T-helper 1 cell (primary cell): Measurements from ENCODE around the gene UPK3BL2.
"Not testable (repeated sequence)": the region's sequence is repeated elsewhere in the genome, so short reads cannot be mapped to it uniquely, and the experiment has no call there.

ENCODE experiments used
- DNase-seq, 5 donors: peaks; one replicate each; pipeline ENCODE4 v3.0.0-alpha.2; 2012 to 2020

The UPK3BL2 gene

GRCh38 chr7:102527822-102528793 is 15.4 kb downstream of the UPK3BL2 start:
- not testable (repeated sequence) for DNase-seq

- DNase-seq: not testable (repeated sequence)
Observed at GRCh38 chr7:102527182-102527581, 16.3 kb downstream of the UPK3BL2 start.

DNA sequence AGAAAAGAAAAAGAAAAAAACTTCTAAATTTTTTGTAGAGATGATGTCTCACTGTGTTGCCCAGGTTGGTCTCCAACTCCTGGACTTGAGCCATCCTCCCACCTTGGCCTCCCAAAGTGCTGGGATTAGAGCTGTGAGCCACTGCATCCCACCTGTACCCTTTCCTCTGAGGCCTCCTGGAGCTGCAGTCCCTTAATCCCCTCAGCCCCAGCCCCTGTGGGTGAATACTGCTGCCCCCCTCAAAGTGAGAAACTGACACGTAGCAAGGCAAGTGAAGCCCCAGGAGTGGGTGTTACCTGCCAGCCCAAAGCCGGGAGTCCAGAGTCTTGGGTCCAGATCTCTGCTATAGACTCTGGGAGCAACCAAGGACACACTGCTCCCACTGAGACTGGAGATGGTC is 18.7 kb downstream of the UPK3BL2 start:
- DNase-seq: not testable (repeated sequence)

- not testable (repeated sequence) for DNase-seq
Observed at GRCh38 chr7:102520797-102521196, 22.7 kb downstream of the UPK3BL2 start.

DNA sequence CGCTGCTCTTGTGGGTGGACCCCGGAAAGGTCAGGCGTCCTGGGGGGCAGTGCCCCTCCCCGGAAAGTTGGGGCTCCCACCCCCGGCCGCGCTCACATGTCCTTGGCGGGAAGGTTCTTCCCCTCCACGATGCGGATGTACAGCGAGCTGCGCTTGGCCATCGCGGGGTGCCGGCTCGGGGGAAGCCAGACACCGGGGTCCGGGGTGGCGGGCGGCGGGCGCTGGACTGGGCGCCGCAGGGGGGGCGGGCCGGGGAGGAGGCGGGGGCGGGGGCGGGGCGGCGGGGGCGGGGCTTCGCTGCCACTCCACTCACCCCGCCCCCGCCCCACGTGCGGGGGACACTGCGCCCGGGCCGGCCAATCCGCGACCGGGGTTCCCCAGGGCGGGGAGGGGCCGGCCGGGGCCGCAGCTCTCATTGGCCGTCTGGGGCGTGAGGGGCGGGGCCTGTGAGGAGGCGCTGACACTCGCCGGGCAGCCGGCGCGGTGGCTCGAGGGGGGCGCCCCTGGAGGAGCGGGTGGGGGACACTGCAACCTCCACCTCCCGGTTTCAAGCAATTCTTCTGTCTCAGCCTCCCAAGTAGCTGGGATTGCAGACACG is 25.8 kb downstream of the UPK3BL2 start, which contains the start of gene RASA4B:
RASA4B (minus strand) TSS at position 228 of the 598 bp plus-strand sequence; CDS start at position 161, 67 bp downstream.
- DNase-seq: peak in 1 of 5 donors; percentile 25

DNA sequence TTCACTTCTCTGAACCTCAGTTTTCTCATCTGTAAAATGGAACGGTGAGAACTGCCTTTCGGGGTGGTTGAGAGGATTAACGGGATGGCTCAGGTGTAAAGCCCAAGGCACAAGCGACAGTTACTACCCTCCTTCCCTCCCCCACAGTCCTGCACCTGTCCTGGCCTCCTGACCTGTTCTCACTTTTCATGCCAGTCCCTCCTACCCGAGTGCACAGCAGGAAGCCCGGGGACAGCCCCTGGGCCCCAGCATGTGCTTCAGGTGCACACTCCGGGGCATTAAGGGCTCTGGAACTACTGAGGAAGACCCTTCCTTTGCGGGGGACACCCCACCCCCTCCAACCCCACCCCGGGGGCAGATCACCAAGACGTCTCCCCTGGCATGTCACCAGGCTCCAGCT is 26.5 kb downstream of the UPK3BL2 start:
- not testable (repeated sequence) for DNase-seq

GRCh38 chr7:102515889-102516288 is 27.6 kb downstream of the UPK3BL2 start:
- DNase-seq: not testable (repeated sequence)

DNA sequence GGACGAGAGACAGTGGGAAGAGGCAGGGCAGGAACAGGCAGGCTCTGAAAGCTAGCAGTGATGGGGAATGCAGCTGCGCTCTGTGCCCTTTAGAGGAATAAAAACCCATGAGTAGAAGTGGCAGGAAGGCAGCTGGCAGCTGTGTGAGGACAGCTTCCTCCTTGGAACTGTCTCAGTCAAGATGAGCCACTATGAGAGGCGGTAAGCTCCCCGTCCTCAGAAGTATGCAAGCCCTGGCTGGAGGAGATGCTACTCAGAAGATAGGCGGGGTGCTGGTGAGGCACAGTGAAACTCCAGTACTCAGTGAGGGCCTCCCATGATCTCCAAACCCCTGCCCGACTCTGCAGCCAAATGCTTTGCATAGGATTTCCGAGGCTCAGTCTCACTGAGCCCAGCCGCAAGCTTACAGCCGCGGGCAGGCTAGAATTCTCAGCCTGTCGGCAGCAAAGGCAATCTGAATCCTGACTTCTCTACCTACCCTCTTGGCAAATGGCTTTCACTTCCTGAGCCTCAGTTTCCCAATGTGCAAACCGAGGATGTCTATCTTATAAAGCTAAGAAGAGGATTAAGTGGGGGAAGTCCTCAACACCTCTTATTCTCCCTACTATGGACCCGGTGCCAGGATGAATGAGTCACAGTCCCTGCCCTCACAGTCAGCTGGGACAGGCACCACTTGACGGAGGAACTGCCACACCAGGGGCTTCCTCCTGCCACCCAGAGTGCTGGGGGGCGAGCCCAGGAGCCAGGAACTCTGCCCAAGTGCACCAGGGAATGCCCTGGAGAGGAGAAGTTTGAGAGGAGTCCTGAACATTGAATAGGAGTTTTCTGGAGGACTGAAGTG is 28.4 kb downstream of the UPK3BL2 start:
- DNase-seq: not testable (repeated sequence)

DNA sequence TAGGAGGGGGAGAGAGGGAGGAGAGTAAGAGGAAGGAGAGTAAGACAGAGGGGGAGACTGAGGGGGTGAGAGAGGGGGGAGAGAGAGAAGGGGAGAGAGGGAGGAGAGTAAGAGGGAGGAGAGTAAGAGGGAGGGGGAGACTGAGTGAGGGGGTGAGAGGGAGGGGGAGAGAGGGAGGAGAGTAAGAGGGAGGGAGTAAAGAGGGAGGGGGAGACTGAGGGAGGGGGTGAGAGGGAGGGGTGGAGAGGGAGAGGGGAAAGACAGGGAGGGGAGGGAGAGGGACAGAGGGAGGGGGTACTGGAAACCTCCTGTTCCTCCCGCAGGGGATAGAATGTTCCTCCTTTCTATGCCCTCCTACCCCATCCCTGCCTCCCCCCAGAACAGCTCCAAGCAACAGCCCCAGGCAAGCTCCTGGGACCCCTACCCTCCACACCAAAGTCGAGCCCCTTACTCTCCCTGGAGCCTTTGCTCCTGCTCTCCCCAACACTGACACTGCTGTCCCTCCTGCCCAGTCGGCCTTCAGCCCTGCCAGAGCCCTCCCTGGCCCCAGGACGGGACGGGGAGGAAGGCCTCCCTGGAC is 30.8 kb downstream of the UPK3BL2 start:
- DNase-seq: peak in 1 of 5 donors; percentile 0

DNA sequence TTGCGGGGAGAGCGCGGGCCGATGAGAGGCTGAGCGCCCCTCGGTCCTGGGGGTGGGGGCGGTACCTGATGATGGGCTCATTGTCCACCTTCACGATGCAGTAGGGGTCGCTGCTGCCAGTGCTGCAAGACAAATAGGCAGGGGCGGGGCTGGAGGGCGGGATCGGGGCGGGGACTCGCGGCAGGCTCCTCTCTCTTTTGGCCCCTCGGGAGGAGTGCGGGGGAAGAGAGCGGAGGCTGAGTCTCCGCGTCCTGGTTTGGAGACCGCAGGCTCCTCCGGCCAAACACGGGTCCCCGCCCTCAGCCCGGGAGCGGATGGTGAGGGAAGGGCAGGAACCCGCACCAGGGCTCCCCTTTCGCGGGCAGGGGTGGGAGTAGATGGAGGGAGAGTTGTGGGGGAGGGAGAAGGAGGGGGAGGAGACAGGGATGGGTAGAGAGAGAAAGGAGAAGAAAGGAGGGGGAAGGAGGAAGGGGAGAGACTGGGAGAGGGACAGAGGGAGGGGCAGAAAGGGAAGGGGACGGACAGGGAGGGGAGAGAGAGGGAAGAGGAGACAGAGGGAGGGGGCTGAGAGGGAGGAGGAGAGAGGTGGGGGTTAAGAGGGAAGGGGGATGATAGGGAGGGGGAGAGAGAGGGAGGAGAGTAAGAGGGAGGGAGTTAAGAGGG is 31.5 kb downstream of the UPK3BL2 start:
- not testable (repeated sequence) for DNase-seq

- not testable (repeated sequence) for DNase-seq
Observed at GRCh38 chr7:102510575-102510974, 32.9 kb downstream of the UPK3BL2 start.

DNA sequence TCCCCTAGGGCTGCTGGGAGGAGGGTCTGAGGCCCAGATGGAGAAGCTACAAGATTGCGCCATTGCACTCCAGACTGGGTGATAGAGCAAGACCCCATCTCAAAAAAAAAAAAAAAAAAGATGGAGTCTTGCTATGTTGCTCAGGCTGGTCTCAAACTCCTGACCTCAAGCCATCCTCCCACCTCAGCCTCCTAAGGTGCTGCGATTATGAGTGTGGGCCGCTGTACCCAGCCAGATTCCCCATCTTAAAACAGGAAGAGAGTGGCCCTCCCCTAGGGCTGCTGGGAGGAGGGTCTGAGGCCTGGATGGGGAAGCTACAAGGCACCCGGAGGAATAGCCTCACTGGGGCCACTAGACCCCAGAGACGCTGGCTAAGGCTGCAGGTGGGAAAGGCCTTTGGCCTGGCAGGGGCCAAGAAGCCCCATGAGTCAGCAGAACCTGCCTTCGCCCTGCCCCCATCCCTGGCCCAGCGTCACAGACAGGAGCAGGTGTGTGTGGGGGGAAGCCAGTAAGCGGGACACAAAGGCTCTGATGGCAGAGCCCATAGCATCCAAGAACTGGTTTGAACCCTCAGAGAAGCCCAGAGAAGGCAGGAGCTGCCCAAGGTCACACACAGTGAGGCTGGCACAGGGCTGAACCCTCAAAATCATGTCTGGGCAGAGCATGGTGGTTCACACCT is 35.9 kb downstream of the UPK3BL2 start:
- not testable (repeated sequence) for DNase-seq

- peak in 1 of 5 donors; percentile 7 for DNase-seq
Observed at GRCh38 chr7:102505298-102506185, 38.0 kb downstream of the UPK3BL2 start.

DNA sequence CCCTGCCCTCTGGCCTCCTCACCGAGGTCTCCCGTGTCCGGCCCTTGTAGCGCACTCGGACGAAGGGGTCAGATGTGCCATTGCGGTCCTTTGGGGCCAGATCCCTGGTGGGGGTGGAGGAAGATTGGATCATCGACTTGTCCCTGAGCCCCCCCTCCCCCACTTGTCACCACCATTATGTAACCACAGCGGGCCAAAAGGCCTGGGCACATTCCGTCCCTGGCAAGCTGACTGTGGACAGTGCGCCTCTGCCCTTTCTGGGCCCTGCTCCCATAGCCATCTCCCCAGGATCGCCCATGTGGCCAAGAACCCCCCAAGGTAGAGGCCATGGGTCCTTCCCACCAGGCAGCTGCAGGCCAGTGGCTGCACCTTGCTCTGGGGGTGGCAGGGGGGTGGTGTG is 40.4 kb downstream of the UPK3BL2 start:
- not testable (repeated sequence) for DNase-seq

GRCh38 chr7:102498321-102498720 is 45.2 kb downstream of the UPK3BL2 start:
- not testable (repeated sequence) for DNase-seq

DNA sequence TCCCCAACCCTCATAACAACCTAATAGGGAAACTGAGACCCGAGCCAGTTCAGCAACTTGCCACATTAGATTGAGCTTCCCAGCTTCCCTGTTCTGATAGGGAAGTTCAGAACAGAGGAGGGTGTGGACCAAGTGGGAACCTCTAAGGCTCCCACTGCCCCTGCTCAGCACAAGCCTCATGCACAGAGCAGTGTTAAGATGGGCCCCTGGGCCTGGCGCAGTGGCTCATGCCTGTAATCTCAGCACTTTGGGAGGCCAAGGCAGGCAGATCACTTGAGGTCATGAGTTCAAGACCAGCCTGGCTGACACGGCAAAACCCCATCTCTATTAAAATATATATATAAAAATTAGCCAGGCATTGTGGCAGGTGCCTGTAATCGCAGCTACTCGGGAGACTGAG is 46.2 kb downstream of the UPK3BL2 start:
- DNase-seq: not testable (repeated sequence)

DNA sequence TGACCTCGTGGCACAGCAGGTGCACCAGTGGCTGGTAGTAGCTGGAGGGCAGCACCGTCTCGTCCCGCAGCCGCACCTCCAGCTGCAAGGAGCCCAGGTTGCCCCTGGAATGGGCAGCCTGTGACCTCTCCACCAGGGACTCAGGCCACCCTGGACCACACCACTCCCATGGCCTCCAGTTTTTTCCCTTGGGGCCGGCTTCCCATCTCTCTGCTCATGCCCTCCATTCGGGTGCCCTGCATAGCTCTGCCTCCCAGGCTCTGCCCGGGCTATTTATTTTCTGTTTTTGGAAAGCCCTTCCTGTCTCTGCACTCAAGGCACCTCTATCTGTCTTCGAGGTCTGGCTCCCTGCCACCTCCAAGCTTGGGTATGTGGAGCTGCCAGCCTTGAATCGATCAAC is 46.6 kb downstream of the UPK3BL2 start:
- DNase-seq: not testable (repeated sequence)

DNA sequence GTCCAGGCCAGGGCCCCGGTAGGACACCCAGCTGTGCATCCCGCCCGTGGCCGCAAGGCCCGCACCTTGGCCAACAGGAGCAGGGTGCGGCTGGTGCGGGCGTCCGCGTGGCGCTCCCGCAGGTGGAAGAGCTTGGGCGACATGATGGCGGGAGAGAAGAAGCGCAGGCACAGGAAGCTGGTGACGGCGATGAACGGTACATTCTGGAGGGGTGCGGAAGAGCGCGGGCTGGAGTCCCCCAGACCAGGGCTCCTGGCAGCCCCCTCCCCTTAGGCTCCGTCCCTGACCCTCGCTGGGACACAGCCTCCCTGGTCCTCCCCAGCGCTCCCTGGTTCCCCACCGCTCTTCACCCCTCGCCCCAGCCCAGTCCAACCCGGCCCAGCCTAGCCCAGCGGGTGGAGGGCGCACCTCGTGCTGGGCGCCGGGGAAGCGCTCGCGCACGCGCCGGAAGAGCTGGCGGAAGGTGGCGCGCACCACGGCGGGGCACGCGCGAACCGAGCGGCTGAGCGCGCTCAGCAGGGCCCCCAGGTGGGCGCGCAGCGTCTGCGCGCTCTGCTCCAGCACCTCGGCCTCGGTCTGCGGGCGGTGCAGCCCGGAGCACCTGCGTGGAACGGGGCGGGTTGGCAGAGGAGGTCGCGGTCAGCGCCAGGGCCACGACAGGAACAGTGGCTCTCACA is 48.9 kb downstream of the UPK3BL2 start:
- not testable (repeated sequence) for DNase-seq

DNA sequence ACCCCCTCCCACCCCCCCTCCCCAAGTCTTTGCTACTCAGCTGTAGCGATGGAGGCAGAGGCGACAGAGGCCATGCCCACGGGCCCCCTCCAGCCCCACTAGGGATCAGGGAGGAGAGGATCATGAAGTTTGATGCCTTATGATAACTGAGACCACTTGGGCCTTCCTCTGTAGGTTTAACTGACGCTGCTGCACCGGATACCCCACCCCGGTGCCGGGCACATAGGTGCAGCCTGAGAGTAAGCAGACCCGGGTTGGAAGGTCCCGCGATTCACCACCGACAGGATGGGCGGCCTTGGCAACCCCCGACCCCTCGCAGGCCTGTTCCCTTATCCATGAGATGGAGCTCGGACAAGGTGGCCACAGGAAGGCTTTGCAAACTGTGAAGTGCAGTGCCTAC is 49.5 kb downstream of the UPK3BL2 start:
- DNase-seq: not testable (repeated sequence)
